ENCODE results near the gene MMRN2.
A peak's percentile ranks its signal among the peaks of the same experiment; 100 is the strongest.
"Not testable (repeated sequence)": the region's sequence is repeated elsewhere in the genome, so short reads cannot be mapped to it uniquely, and the experiment has no call there.

Gene MMRN2

DNA sequence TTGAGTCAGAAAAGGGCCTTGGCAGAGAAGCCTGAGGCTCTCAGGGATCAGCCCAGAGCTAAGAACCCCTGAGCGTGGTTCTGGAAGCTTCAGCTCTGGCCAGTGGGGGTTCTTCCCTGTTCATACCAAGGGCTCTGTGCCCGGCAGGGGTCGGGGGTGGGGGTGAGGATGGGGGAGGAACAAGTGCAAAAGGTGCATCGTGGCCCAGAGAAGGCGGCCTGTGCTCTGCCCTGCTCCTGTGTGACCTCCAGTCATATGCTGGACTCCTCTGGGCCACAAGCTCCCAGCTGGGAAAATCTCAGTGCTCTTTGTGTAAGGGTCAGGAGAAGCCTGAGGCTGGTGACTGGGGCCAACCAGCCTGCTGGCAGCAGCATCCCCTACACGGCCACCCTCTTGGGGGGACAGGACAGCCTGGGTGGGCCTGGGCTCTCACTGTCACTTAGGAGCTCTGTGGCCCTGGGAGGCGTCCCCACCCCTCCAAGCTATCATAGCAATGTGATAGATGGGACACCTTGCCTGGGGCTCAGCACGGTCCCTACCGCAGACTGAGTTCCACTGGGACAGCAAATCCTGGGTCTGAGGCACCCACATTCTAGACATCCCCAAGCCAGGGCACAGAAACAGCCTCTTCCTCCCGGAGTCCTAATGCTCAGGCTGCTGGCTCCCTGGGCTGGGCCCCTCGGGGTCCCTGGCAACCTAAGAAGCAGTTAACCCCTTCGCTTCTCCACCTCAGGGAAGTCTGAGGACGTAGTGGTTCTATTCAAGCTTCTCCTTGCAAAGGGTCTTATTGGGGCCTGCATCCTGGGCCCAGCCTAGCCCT, 2.5 kb downstream of the MMRN2 start:
- DNase-seq, result no peak

DNA sequence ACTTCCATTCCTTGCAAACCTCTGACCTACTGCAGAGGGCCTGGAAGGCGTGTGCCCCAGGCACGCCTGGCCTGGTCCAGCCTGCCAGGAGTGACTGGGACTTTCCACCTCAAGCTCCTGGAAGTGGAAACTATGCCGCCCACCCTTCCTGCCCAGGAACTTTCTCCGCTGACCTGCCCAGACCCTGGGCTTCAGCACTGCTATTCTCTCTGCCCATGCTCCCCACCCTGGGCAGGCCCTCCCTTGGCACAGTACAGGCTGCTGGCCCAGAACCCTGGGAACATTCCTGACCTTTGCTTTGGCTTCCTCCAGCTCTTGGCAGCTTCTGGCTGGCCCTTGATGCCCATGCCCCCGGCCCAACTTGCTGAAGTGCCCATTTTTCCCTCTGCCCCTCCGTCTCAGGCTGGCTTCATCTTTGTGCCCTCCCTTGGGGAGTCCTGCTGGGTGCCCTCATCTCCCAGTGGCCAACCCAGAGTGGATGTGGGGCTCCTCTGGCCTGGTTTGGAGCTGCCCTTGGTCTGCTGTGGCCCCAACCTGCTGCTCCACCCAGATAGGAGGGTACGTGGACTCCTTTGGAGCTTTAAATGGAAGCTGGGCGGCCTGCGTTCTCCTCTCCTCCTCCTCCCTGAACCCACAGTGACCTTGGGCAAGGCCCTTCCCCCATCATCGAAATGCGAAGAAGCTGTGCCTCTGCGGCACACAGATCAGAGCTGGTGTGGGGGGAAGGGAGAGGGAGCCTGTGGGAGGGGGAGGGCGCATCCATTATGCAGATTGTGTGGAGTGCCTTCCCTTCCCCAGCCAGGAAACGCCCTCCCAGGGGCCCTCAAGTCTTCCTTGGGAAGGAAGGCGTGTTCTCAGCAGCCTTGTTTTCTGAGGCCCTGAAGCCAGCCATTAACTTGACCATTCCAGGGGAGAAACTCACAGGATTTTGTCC, 3.4 kb downstream of the MMRN2 start:
- no peak for DNase-seq

DNA sequence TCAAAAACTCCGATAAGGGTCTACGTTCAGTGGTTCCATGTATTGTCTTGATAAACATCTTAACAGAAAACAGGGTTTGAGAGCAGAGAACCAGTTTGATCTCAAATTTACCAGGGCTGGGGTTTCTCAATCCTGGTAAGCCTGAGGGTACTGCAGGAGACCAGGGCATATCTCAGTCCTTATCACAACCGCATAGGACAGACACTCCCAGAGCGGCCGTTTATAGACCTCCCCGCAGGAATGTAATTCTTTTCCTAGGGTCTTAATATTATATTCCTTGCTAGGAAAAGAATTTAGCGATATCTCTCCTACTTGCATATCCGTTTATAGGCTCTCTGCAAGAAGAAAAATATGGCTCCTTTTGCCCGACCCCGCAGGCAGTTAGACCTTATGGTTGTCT, 4.7 kb downstream of the MMRN2 start:
- not testable (repeated sequence) for DNase-seq

DNA sequence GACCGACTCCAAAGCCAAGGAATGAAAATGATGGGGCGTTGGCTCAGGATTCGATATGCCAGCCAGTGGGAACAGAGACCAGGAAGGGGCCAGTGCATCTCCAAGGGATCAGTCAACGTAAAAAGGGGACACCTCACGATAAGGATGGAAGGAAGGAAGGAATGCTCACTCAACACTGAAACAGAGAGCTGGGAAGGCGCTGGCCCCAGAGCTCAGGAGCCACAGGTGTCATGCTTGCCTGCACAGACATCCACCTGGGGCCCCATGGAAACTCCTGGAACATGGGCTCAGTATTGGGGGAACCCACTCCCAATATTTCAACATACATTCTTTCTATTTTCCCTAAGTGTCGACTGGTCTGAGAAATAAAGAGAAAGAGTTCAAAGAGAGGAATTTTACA, 5.3 kb downstream of the MMRN2 start:
- DNase-seq, result no peak

DNA sequence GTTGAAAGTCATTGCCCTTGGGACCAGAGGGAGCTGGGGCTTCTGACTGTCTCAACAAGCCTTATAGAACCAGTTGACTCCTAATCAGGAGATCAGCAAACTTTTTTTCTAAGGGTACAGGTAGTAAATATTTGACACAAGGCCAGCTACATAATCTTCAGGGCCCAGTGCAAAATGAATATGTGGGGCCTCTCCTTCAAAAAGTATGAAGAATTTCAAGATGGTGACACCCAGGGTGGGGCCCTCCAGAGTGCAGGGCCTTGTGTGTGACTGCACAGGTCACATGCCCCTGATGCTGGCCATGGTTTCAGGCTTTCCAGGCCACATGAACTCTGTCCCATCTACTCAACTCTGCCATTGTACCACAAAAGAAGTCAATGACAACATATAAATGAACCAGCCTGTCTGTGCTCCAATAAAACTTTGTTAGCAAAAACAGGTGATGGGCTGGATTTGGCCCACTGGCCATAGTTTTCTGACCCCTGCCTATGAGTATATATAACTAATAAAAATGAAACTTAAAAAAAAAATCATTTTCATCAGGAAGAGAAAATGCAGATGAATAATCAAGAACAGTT, 6.1 kb downstream of the MMRN2 start:
- no peak for DNase-seq

DNA sequence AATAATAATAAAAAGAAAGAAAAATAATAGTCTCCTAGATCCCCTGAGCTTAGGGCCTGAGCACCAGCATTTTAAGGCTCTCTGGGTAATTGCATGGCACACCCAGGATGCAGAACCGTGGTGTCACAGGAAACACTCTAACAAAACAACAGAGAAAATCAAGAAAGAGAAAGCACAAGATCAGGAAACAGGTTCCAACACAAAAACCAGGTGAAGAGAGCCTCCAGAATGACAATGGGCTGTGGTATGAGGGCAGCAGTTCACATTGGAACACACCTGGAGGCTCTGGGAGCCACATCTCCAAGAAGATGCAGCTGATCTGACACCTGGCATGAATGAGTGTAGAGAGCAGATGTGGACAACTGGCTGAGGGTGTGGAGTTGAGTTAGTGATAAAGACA, 7.1 kb downstream of the MMRN2 start:
- DNase-seq, result peak; percentile 25

DNA sequence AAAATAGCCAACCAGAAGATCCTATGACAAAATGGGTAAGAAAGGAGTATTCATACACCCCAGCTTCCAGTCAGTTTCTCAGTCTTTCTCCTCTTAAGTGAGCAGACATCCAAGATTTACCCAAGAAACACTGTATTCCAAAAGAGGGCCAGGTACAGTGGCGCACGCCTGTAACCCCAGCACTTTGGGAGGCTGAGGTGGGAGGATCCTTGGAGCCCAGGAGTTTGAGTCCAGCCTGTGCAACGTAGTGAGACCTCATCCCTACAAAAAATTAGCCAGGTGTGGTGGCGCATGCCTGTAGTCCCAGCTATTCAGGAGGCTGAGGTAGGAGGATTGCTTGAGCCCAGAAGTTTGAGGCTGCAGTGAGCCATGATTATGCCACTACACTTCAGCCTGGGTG, 9.6 kb downstream of the MMRN2 start:
- DNase-seq, result not testable (repeated sequence)

DNA sequence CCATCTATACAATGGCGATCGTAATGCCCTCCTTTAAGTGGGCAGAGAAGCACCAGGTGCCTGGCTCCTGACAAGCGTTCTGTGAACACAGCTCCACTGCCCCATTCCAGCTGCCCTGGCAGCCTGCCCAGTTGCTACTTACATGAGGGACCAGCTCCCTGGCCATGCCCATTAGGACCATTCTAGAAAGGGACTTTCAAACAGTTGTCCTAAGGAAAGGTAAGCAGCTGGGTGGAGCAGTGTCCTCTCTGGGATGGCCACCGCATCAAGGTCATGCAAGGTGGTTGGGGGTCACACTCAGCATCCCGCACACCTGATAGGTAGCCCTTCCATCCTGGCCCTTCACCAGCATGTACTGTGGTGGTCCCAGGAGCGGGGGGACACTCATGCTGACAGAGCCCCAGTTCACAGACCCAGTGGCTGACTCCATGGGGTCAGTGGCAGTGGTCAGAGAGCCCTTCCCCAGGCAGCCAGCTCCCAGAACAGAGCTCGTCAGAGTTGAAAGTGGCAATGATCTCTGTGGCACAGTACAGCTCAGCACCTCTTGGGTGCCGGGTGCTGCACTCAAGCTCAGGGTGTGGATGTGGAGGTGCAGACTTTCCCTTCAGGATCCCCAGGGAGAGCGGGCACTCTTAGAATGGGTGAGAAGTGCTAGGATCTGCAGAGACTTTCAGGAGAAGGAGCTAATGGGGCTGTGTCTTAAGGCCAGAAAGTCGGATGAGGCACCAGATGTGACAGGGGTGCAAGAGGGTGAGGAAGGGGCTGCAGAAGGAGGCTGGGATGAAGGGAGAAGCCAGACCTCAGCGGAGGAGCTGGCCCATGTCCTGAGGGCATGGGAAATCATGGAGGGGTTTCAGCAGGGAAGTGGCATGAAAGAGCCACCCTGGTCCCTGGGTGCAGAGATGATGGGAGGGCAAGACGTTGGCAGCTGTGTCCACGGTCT, 10.9 kb downstream of the MMRN2 start:
- DNase-seq, result peak; percentile 23

DNA sequence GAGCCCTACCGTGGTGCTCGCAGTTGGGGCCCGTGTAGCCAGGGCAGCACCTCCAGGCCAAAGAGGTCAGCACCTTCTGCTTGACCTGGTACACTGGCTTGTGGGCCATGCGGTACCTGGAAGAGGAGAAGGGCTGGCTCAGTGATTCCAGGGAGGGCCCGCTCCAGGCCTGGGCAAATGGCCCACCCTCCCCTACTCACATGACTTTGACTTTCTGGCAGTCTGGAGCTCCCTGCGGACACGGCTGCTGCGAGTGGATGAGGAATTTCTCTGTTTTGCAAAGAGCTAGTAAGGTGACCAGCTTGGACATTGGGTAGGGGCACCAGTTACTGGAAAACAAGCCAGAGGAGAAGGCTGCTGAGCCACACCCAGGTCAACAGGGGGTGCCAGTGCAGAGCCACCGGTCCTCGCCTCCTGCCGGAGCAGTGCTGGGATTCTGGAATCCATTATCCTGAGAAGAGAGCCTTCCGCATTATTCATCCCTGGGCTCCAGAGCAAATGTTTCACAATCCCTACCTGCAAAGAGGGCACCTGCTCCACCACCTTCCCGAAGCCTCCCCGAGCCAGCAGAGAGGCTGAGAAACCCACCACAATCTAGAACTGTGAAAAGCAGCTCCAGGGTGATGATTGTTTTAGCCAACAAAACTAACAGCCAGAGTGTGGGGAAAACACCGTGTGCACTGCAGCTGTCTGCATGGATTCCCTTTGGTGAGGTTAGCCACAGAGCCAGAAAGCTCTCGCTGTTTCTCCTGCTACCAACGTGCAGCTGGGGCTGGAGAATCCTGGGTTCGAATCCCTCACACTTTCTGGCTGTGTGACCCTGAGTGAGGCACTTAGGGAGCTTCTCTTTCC, 11.8 kb downstream of the MMRN2 start:
- peak; percentile 23 for DNase-seq

DNA sequence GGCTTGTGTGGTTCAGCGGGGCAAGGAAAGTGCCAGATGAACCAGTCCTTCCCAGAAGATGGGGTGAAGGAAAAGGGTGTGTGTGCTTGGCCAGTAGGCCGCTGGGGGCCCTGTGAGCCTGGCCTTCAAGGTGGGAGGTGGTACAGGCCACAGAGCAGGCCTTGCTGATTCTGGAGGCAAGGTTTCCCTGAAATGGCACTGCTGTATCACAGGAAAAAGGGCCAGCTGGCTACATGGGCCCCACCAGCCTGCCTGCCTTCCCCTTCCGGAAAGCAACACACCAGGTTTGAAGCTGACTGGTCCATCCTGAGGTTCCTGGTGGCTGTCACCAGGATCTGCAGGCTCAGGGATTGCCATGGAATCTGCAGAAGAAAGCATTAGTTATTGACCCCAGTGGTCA, 12.5 kb downstream of the MMRN2 start:
- peak; percentile 24 for DNase-seq

DNA sequence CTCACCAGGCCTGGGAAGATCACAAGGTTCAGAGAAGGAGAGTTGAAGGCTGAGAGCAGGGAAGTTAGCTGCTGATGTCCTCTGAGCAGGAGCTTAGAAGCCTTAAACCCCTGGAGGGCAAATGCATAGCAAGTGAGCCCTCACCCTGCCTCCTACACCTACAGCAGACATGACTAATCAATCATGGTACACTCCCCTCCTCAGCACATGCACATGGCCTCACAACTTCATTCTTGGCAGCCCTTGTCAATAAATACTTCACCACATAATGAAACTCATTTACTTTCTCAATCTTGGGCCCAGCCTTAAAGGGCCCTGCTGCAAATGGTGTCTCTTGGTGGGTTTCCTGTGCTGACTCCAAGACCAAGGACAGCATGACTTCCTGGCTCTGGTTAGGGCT, 12.9 kb downstream of the MMRN2 start:
- no peak for DNase-seq

DNA sequence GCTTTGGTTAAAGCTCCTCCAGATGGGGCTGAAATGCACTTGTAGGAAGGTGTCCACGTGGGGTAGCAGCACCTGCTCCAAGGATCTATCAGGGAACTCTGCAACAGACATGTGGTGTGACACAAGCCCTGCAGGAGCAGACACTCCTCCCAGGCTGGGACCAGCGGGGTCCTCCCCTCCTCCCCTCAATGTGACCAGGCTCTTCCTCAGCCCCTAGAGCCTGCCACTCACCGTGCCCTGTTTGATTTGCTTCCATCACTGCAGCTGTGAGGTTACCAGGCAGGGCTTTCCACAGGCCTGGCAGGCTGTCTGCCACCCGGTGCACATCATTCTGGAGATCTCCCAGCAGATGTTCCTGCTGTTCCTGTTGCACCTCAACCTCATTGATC, 13.4 kb downstream of the MMRN2 start:
- peak; percentile 21 for DNase-seq

DNA sequence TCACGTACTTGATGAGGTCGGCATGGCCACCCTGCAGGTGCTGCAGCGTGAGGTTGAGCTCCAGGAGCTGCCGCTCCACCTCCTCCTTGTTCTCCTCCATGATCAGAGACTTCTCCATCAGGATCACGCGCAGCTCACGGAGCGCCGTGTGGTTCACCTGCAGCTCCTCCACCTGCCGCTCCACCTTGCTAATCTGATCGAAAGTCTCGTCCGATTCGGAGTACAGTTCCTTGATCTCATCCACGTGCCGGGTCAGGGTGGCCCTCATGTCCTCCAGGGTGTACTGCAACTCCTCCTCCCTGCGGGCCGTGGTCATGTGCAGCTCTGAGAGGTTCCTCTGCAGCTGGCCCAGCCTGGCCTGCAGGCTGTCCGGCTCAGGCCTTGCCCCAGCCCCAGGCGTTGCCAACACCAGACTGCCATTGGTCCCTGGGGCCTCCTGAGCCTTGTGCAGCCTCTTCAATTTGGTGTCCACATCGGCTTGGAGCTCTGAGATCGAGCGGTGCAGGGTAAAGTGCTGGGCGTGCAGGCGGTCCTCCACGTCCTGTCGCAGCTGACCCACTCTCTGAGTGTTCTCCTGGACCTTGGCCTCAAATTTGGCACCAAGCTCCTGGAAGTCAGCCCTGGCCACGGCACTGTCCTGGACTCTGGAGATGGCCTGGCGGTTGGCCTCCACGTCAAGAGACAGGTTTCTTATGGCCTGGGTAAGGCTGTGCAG, 13.9 kb downstream of the MMRN2 start:
- DNase-seq, result peak; percentile 20

DNA sequence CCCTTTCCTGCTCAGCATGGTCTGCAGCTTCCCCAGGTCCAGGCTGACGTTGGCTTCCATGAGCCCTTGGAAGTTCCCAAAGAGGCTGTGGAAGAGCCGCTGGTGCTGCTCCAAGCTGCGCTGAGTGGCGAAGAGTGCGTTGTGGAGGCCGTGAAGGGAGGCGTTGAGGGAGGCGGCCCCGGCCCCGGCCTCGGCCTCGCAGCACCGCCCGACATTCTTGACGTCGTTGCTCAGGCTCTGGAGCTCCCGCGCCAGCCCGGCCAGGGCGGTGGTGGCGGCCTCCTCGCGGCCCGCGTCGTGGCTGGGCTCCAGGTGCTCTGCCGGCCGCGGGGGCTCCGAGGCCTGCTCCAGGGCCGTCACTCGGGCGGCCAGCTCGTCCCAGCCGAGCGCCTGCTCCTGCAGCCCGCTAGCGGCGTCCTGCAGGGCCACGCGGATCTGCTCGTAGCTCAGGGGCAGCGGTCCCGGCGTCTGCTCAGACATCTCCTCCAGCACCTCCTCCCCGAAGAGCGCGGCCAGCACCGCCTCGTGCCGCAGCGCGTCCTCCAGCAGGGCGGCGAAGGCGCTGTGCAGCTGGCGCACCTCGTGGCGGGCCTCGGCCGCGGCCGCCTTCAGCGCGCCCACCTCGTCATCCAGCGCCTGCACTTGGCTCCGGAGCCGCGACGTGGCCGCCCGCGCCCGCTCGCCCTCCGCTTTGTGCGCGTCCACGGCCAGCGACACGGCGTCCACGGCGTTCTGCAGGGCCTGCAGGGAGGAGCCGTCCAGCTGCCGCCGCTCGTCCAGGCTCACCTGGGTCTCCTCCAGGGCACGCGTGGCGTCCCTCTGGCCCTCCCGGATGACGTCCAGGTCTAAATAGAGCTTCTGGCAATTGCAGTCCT, 14.7 kb downstream of the MMRN2 start:
- DNase-seq, result peak; percentile 22

DNA sequence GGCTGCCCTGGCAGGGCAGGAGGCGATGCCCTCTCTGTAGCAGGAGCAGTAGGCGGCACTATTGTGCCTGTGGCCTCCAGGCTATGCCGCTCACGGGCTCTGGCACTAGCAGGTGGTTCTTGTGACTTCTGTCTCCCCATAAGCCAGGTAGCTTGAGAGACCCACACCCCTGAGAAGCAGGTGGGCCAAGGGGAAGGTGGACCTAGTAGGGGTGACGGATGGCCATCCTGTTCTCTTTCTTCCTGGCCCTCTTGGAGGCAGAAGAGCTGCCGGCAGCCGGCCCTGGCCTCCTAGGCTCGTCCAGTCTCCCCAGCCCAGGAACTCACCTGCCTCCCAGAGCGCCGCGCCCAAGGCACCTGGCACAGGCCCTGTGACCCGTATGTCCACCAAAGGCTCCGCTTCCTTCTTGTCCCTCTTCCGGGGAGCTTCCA, 15.4 kb downstream of the MMRN2 start:
- DNase-seq, result no peak

DNA sequence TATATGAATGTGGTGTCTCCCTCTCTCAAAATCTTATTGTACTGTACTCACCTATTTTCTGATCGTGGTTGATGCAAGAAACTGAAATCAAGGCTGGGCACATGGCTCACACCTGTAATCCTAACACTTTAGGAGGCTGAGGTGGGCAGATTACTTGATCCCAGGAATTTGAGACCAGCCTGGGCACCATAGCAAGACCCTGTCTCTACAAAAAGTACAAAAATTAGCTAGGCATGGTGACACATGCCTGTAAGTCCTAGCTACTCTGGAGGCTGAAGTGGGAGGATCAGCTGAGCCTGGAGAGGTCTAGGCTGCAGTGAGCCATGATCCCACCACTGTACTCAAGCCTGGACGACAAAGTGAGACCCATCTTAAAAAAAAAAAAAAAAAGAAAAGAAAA, 16.0 kb downstream of the MMRN2 start:
- no peak for DNase-seq

DNA sequence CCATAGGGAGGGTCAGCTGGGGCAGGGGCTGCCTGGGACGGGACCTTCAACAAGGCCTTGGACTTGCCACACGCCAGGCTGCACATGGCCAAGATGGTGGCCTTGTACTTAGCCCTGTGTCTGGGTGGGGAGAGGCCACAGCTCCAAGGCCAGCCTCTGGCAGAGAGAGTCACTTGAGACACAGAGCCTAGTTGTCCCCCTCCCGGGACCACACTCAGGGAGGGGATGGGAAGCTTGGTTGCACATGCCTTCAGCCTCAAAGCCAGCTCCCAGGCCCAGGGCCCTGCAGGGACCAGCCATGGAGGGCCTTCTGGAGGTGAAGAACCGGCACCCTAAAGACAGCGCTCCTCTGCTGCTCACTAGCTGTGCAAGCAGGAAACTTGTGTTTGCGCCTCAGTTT, 16.7 kb downstream of the MMRN2 start:
- DNase-seq, result no peak

DNA sequence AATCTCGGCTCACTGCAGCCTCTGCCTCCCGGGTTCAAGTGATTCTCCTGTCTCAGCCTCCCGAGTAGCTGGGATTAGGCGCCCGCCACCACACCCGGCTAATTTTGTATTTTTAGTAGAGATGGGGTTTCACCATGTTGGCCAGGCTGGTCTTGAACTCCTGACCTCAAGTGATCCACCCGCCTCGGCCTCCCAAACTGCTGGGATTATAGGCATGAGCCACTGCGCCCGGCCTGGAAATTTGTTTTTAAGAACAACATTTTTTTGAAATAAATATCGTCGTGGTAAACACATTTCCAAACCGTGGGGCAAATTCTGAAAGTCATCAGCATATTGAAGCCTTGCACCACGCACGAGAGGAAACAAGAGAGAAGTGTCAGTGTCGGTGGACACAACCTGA, 17.3 kb downstream of the MMRN2 start:
- not testable (repeated sequence) for DNase-seq

DNA sequence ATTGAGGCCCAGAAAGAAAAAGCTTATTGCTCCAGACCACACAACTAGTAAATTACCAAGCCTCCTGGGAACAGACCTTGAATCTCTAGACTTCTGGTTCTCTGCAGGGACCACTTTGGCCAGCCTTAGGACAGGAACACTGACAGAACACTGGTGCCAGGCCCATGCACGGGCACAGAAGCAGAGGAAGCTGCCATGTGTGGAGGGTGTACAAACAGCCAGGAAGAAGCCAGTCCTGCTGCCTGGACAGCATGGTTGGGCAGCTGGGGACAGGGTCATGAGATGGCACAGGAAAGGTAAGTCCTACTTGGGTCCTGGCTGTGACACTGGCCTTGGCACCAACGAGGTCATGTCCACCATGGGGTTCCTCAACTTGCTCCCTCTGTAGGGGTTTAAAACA, 19.2 kb downstream of the MMRN2 start:
- no peak for DNase-seq
